HG03354 (cell line): ENCODE results near the gene COL15A1.

Experiments used
- ATAC-seq: cut with Tn5 transposase; IDR thresholded peaks from one replicate; pipeline ENCODE4 v1.9.1; 2021; ENCODE audit warnings: mild to moderate bottlenecking; ENCODE audit not compliant: unreplicated experiment, poor library complexity, severe bottlenecking

COL15A1 gene

GRCh38 chr9:99114846-99115500 is 171.3 kb downstream of the COL15A1 start:
- no peak for ATAC-seq

GRCh38 chr9:99116003-99116411 is 172.3 kb downstream of the COL15A1 start:
- ATAC-seq, result no peak

- peak; percentile 97 for ATAC-seq
These were observed 175.2 kb downstream of the COL15A1 start for GRCh38 chr9:99118782-99119466.

DNA sequence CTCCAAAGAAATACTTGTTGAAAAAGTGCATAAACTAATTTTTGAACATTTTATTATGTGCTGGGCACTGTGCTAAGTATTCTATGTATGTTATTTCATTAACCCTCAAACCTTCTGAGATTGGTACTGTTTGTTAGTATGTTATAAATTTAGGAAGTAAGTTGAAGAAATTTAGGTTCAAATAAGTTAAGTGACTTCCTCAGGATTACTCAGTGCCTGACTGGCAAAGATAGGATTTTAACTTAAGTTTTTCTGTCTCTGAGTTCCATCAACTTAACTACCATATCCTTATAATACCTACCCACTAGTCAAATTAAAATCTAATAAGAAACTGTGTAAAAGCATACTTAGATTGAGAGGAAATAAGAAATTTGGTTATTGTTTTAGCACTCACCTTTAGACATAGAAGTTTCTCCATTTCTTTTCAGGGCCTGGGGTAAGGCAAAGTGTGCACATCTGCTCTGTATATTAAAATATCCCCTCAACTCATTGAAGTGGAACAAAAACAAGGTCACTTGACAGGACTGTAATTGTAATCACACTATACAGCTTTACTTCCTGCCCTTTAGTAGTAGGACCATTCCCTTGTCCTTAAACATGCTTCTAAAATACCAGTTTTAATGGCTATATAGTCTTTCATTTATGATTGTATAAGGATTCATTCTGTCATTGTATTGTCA is 176.4 kb downstream of the COL15A1 start:
- no peak for ATAC-seq
